NCI-H2107 treated with DMSO at 0.1 percent for 48 hours (cell line): Measurements from ENCODE around the gene FIBCD1.

ENCODE experiments used
- DNase-seq: peaks from one replicate; lab custom pipeline; 2025; ENCODE audit not compliant: unreplicated experiment; lab: John Stamatoyannopoulos, UW

The FIBCD1 gene

GRCh38 chr9:130884111-130884531 is 54.9 kb downstream of the FIBCD1 start:
- no peak for DNase-seq

GRCh38 chr9:130883479-130883878 is 55.6 kb downstream of the FIBCD1 start:
- DNase-seq, result no peak

- DNase-seq, result no peak
Observed at GRCh38 chr9:130882696-130883225, 56.3 kb downstream of the FIBCD1 start.

- no peak for DNase-seq
Observed at GRCh38 chr9:130881516-130881915, 57.5 kb downstream of the FIBCD1 start.

- DNase-seq, result no peak
Observed at GRCh38 chr9:130880599-130881220, 58.3 kb downstream of the FIBCD1 start.

GRCh38 chr9:130879863-130880411 is 59.1 kb downstream of the FIBCD1 start:
- DNase-seq, result no peak

GRCh38 chr9:130878295-130878694 is 60.8 kb downstream of the FIBCD1 start:
- DNase-seq, result no peak

GRCh38 chr9:130877300-130877699 is 61.7 kb downstream of the FIBCD1 start:
- no peak for DNase-seq

GRCh38 chr9:130874783-130875182 is 64.3 kb downstream of the FIBCD1 start:
- DNase-seq, result no peak

GRCh38 chr9:130873966-130874365 is 65.1 kb downstream of the FIBCD1 start:
- DNase-seq, result no peak

- DNase-seq, result no peak
Observed at GRCh38 chr9:130872912-130873503, 66.0 kb downstream of the FIBCD1 start.

- DNase-seq, result no peak
Observed at GRCh38 chr9:130872508-130872907, 66.5 kb downstream of the FIBCD1 start.

- DNase-seq, result no peak
Observed at GRCh38 chr9:130872093-130872492, 67.0 kb downstream of the FIBCD1 start.

- DNase-seq, result no peak
Observed at GRCh38 chr9:130871395-130872062, 67.5 kb downstream of the FIBCD1 start.

GRCh38 chr9:130870491-130871381 is 68.3 kb downstream of the FIBCD1 start:
- DNase-seq, result no peak

- DNase-seq, result no peak
Observed at GRCh38 chr9:130869250-130869649, 69.8 kb downstream of the FIBCD1 start.

GRCh38 chr9:130868230-130868629 is 70.8 kb downstream of the FIBCD1 start:
- no peak for DNase-seq

GRCh38 chr9:130867556-130867955 is 71.5 kb downstream of the FIBCD1 start:
- DNase-seq, result no peak

GRCh38 chr9:130866474-130866965 is 72.5 kb downstream of the FIBCD1 start:
- peak; percentile 44 for DNase-seq

GRCh38 chr9:130865921-130866320 is 73.1 kb downstream of the FIBCD1 start:
- no peak for DNase-seq

GRCh38 chr9:130864541-130864940 is 74.5 kb downstream of the FIBCD1 start:
- no peak for DNase-seq
